Measurements from ENCODE around the gene PIK3C3.

PIK3C3 gene

DNA sequence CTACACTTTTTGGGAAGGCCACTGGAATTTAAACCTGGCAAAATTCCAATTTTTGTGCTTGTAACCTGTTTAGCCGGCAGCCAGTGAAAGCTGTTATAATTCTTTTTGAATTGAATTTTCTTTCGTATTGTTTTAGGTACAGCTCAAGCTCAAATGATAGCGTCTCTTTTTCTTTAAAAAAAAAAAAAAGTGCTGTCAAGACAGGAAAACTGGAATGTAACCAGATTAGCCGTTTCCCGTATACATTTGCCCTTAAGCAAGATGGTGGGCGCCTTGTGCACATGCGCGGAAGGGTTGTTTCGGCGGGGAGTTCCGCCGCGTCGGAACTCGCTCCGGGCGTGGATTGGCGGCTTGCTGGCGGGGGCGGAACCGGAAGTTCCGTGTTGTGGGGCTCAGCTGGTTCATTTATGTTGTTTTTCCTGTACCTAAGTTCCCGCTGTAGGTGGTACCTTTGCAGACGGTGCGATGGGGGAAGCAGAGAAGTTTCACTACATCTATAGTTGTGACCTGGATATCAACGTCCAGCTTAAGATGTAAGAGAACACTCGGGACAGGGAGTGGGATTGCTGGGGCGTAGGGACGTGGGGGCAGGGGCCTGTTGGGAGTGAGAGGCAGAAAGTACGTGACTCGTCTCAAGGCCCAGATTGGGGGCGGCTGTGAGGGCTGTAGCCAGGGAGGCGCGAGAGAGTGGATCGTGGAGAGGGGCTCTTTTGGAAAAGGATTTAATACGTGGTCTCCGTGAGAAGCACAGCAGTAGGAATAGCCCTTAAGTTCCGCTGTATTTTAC is at the start of gene PIK3C3:
Gene PIK3C3 (plus strand): TSS at position 408 of the 787 bp plus-strand sequence. CDS start 58 bp downstream, at position 466.
- DNase-seq (ENCODE audit: low spot score), result peak; percentile 90

DNA sequence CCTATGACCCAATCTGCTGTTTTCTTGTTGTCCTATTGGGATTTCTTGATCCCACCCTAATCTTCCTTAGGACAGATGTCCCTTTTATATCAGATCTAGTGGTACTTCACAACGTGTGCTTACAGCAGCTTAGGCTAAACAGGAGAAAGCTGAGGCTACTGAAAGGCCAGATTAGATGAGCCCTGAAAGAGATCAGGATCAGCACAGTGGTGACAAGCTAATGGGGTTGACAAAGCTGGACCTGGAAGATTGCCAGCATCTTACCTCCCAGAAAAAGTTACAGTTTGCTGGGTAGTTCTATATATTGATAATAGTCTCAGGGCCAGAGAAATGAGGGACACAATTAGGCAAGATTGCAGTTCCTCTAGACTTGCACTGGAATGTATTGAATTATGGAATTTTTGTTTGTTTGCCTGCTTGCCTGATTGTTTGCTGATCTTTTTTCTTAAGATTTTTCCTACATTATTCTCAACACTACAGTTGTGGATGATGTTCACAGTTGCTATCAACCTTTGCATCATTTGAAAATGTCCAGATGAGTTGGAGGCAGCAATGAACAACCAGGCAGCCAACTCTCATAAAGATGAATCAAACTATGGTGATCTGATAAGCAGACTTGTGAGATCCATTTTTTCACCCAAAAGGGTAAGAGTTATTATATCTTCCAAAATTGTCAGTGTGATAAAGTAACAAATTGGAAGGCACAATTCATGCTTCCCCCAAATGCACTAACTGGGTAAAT is 49.1 kb upstream of the PIK3C3 start:
- DNase-seq (ENCODE audit: low spot score), result no peak

DNA sequence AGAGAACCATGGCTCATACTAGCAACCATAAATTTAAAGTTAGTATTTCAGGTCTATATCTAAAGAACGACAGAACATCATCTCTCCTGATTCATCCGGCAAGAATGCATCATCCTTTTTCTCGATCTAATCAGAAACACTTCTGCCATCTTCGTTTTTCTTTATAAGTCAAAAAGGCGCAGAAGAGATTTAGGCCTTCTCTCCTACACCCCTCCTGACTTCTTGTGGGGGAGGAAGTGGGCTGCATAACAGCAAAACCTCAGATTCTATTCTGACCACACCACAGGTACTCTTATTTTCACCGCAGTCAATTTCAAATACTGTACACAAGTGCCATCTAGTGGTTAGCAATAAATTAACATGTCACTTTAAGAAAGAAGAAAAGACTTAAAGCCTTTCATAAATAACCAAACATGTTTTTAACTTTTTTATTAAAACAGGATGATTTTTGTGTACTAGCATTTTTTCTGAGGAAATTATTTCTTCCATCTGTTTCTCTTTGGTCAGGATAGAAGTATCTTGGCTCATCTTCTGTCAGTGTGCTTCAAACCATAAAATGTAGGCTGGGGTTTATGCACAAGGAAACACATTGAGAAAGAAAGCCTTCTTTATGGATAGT is 48.4 kb upstream of the PIK3C3 start:
- peak; percentile 44 for DNase-seq (ENCODE audit: low spot score)

DNA sequence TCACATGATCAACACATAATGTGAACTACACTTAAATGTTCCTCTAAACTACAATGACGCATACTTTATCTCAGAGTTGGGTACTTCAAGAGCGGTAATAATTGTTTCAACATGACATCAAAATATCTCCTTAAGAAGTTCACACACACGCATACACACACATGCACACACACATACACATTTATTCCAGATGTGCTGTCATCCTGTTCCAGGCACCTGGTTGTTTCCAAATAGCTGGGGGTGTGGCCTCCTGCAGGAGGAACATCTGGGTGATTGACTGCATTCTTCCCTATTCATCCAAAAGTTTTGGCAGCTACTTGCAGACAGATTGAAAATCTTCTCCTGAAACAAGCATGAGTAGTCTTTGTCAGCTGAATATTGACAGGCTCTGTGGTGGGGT is 37.9 kb upstream of the PIK3C3 start:
- DNase-seq (ENCODE audit: low spot score), result no peak

DNA sequence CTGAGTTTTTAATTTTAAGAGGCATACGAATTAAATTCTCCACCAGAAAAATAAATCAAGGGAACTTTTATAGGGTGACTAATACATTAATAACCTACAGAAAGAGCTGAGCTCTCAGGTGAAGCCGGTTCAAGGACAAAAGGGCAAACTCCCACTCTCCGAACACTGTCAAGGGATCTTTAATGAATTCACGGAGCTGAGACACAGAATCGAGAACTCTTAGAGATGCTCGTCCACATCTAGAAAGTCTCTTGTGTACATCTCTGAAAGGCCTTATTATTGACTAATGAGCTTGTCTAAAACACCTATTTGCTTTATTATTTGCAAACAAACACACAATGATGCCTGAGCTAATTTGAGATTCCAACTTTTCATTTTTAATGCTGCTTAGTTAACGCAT is 33.3 kb upstream of the PIK3C3 start:
- DNase-seq (ENCODE audit: low spot score), result no peak

DNA sequence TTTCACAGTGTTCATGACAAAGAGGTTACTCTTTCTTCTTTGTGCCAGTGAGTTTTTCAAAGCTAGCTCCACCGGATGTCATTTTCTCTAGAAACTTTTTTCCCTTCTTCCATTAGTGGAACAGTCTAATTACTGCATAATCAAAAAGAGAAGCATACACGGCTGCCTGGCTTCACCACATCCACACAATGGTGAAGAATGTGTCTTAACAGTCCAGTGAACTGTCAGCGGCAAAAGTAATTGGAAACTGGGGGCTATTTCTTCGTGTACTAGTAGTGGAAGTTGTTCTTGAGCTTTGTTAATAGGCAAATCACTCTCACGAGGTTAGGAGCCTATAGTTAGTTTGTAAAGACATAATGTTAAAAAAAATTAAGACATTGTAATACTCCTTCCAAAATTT is 32.9 kb upstream of the PIK3C3 start:
- DNase-seq (ENCODE audit: low spot score), result no peak

DNA sequence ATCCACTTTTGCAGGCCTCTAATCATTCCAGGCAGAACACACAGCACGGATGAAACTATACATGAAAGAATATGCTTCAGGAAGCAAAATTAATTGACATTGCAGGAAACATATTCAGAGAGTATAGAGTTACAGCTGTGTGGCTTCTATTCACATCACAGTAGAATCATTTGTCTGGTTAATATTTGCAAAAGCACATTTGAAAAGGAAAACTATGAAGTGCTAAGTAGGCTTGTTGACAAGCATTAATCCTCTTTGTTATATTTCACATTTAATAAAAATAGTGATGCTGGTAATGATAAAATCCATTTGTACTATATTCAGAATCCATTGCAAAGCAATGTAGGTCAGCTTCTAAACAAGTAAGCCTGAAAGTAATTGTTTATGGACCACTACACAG is 32.2 kb upstream of the PIK3C3 start:
- no peak for DNase-seq (ENCODE audit: low spot score)

DNA sequence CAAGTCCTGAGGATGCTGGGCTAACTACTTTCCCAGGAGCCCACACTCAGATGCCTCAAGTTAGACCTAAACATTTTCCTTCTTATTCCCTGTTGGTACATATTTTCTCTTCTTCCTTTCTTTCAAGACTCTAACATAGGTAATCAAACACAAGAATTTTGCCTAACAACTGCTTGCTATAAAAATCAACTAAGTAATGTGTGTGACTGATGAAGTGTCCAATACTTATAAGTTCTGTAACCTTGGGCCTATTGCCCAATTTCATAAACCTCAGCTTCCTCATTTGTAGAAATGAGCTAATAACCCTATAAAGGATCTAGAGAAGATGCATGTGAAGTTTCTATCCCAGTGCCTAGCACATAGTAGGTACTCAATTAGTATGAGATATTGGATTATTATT is 31.6 kb upstream of the PIK3C3 start:
- DNase-seq (ENCODE audit: low spot score), result no peak

DNA sequence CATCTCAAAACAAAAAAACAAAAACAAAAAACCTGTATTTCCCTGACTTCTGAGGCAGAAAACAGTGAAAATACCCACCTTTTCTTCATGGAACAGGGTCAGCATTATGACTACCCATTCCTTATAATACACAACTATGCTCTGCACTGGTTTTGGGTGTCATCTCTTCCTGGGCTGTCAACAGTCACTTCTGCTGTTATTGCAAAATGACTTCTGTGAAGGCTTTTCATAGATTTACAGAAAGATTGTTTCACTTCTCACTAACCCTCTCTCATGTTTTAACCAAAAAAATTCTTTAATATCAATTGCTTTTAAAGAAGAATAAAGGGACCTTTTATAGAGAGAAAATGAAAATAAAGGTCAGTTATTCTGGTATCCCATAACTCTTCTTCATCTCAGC is 26.5 kb upstream of the PIK3C3 start:
- DNase-seq (ENCODE audit: low spot score), result no peak

DNA sequence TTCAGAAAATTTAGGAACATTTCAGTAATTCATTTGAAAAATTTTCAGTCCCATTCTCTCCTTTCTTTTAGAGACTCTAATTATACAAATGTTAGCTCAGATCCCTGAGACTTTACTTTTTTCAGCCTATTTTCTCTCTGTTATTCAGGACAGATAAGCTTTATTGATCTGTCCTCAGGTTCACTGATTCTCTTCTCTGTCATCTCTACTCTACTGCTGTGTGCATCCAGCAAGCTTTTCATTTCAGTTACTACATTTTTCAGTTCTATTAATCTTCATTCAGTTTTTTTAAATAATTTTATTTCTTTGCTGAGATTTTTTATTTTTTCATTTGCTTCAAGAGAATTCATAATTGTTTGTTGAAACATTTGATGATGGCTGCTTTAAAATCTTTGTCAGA is 22.1 kb upstream of the PIK3C3 start:
- no peak for DNase-seq (ENCODE audit: low spot score)

DNA sequence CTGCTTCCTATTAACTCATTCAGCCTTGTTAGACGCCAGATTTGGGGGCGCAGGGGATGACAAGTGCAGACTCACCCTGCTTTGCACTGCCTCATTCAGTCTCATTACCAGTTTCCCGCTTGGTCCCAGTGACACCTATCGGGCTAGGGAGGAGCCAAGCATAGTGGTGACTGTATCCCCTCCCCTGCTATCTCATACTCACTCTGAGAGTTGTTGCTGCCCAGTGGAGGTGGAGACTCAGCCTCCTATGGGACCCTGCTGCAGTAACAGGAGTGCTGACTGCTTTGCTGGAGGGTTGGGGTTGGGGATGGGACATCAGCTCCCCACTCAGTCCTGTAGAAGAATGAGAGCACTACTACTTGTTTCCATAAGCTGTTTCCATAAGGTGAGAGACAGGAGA is 21.3 kb upstream of the PIK3C3 start:
- DNase-seq (ENCODE audit: low spot score), result no peak

DNA sequence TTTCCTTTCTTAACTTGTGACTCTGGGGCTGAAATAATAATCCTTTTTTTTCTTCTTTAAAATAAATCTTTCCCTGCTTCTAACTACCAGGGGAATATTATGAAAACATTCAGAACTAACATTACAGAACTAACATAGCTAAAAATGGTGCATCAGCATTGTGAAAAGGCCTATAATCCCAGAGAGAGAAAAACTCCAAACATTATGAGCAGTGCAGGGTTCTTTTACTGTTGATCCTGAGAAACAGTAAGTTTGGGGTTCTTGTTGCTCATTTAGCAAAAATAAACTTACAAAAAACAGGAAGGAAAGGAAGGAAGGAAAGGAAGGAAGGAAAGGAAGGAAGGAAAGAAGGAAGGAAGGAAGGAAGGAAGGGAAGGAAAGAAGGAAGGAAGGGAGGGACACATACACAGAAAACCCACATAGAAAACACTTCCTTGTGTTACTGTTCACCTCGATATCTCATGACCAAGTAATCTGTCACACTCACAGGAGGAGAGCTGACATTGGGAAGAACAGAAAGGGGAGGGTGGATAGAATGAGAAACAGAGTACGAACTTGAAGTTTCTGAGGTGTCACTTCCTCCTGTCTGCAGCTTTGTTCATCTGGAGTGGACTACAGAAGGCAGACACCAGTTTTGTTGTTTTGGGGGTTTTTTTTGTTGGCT is 18.4 kb upstream of the PIK3C3 start:
- no peak for DNase-seq (ENCODE audit: low spot score)

DNA sequence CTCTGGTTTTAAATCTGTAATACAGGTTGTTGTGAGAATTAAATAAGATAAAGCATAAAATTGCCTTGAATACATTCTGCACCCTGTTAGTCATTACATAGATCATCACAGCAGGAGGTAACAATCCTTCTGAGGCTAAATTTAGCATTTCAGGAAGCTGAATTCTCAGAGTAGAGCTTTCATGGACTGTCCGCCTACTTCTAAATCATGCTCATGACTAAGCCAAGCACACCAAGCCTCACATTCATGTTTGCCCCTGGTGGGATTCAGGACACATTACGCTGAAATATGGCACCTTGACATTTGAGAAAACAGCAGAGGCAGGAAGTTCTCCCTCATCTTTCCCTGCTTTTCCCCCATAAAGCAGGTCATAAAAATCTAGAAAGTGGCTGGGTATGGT is 16.6 kb upstream of the PIK3C3 start:
- DNase-seq (ENCODE audit: low spot score), result no peak

DNA sequence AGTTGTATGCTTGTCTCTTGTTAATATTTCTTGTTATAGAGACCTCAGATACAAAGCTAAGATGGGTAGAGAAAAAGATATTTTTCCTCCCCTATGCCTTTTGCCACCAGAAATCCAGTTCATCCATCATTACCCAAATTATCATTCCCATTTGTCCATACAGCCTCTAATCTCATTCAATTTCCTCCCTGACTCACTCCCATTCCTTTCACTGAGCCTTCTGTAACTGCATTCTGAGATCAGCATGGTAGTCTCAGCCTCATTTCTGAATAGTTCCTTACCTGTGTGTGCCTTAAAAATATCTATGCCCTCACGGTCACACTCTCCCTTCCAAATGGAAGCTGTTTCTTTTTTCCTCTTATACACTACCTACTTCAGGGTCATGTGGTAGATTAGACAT is 15.7 kb upstream of the PIK3C3 start:
- no peak for DNase-seq (ENCODE audit: low spot score)

DNA sequence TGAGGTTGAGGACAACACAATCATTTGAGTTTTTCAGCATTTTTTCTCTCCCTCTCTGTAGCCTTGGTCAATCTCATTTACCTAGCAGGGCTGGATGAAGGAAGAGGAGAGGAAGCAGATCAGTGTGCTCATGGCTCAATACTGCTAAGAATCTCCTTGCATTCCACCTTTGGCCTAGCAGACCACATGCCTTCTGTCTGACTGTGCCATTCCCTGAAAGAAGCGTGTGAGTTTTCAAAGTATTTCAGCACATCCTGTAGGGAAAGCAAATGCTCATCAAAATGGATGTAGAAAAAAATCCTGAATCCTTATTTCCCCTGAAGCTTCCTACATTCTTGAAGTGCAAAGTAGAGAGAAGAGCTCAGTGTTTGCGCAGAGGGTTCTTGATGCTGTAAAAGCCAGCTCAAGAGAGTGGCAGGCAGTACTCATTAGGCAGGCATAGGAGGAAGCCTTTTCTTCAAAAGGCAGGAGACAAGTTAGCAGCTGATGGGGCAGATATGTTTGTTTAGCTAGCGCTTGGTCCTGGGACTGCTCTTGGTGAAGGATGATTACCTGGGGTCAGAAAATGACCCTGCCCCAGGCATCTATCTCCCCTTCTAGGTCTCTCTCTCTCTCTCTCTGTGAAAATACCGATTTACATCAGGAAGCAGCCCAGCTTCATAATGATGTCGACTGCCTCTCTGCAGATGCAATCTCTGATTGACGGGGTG is 14.4 kb upstream of the PIK3C3 start:
- DNase-seq (ENCODE audit: low spot score), result no peak

DNA sequence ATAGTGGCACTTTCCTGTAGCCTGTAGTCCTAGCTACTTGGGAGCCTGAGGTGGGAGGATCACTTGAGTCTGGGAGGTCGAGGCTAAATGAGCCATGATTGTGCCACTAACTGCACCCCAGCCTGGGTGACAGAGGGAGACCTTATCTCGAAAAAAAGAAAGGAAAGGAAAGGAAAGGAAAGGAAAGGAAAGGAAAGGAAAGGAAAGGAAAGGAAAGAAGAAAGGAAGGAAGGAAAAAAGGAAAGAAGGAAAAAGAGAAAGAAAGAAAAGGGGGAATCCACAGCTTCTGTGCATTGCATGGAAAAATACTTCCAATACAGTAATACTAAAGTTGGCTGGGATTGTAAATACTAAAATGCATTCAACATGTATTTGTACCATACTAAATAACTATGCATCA is 12.8 kb upstream of the PIK3C3 start:
- DNase-seq (ENCODE audit: low spot score), result no peak

DNA sequence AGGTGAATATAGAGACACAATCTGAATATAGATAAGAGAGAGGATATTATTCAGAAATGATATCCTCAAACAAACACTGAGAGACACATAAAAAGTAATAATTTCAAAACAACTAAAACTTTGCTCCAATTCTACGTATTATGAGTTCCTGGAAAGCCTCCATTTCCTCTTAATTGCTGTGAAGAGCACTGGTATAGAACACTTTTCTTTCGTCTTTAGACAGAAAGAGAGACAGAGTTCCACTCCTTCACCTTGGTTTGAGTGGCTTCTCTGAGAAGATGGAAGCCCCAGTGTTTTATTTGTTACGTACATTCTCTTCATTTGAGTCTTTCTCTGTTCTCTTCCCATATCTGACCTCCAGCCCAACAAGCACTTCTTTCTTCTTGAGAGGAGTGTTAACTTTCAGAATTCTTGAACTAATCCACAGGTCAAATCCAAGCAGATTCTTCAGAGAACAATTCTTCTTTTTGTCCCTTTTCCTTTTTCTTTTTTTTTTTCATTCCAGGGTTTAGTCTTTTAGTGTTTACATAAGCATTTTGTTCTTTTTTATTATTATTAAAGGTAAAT is 6.4 kb upstream of the PIK3C3 start:
- no peak for DNase-seq (ENCODE audit: low spot score)

DNA sequence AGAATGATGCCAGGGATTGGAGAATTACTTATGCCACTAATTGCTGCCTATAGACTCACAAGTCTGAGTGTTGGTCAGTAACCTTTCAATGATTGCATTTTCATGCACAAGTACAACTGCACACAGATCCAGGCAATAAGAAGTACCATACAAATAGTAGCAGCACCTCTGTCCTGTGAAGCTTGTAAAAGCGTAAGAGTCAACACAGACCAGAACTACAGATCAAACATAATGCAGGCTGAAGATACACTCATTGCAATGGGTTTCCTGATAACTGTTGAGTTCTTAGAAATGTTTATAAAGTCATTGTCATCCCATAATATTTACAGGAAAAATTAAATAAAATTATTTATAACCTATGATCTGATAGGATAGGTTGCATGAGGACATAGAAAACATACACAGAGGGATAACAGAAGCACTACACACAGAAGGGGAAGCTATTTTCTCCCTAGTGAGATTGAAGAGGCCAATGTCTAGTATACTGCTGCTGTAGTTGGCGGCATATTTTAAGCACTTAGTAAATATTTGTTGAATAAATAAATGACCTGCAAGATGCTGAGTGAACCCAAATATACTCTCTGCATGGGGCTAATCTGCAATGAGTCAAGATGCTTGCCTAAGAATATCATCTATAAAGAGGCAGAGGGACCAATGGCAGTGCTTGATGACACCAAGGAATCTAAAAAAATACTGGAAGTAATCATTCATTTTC is 5.7 kb upstream of the PIK3C3 start:
- DNase-seq (ENCODE audit: low spot score), result no peak

DNA sequence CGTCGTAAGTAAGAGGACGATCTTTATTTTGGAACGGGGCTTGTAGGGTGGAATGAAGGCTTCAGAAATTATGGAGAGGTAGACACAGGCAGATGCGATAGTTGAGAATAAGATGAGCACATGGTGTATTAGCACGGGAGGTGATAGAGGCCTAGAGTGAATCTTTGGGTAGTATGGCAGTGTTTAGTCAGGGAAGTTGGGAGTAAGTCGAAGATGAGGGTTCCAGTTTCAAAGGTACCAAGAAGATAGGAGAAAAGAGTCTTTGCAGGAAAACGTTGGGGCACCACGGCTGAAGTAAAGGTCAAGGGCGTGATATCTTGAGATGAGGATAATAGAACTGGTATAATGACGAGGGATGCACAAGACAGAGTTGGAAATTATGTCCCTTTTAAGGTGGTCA is 654 bp downstream of the PIK3C3 start:
- no peak for DNase-seq (ENCODE audit: low spot score)

DNA sequence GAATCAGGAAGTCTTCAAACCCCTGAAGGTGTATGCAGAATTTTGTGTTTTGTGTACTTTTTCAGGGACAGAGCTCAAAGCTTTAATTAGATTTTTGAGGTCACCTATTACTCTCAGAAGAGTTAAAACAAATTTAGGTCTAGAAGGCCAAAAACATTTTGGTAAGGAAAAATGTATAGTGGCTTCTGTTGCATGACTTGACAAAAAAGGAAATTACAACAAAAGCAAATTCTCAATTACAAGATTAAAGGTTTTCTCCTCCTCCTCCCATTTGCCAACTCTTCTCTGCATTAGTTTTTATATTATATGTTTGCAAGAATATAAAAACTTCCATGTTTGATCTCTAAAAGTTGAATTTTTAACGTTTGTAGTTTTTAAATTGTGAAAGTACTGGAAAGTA is 4.0 kb downstream of the PIK3C3 start:
- DNase-seq (ENCODE audit: low spot score), result no peak

DNA sequence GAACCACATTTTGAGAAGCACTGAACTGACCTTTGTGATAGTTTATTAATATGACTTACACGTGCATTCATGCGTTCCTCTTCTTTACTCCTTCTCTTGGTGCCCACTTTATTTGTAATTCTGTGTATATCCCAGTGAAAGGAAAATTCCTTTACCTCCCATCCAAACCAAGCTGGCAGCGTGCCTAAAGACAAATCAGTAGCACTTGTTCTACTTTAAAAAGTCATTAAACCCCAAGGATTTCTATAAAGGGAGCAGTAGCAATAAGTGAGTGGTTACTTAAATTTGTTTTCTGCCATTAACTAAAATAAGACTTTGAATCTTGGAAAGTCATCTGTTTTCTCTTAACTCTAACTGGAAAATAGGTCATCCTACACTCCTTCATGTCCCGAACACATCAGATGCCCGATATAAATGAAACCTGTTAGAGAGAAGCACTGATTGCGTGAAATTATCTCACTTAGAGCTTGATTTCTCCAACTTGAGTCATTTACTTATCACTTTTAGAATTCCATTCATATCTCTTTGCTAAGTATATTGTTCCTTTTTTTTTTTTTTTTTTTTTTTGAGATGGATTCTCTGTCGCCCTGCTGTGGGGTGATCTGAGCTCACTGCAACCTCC is 10.7 kb downstream of the PIK3C3 start:
- no peak for DNase-seq (ENCODE audit: low spot score)

Measured in SW480 (cell line).